Prostate gland (tissue), 2 donors: Measurements from ENCODE around the gene MPPED1. TPM values are rescaled to one million over a fixed set of nuclear protein-coding genes. Genes with fewer than 3 reads are reported as not detected.

Source experiments
- DNase-seq: peaks from one replicate; pipeline ENCODE4 v3.0.0-alpha.2; 2019; ENCODE audit warnings: low spot score
- H3K27ac ChIP-seq, 2 donors: fragments of 200-600 bp; sonication (generic); 2 replicates each; pipeline ENCODE4 v1.5.1; 2017 to 2019
- H3K27me3 ChIP-seq: fragments of 200-600 bp; sonication (generic); replicated peaks from 2 replicates; pipeline ENCODE4 v1.5.1; 2019; ENCODE audit not compliant: insufficient read depth
- H3K36me3 ChIP-seq, 2 donors: fragments of 200-600 bp; sonication (generic); 1 replicate in 1 of 2; 2 replicates in 1 of 2; pipeline versions ENCODE4 v1.5.1 to v1.8.1; 2017 to 2019
- H3K4me1 ChIP-seq: fragments of 200-600 bp; sonication (generic); replicated peaks from 2 replicates; pipeline ENCODE4 v1.5.1; 2019
- H3K4me3 ChIP-seq, 2 donors: fragments of 200-600 bp; sonication (generic); 2 replicates each; pipeline ENCODE4 v1.5.1; 2017 to 2019
- H3K9me3 ChIP-seq: fragments of 200-600 bp; sonication (generic); 2 replicates; pipeline ENCODE4 v1.5.1; 2017
- CTCF ChIP-seq, 4 experiments: fragments of 200-600 bp in 2 of 4; fragments of 450-650 bp in 2 of 4; sonication (generic) in 2 of 4; IDR thresholded peaks; 1 replicate in 3 of 4; 2 replicates in 1 of 4; pipeline ENCODE4 v1.5.1; 2016 to 2019; ENCODE audit warnings: antibody characterized with exemption in 4 of 4, mild to moderate bottlenecking in 2 of 4, moderate library complexity in 2 of 4
- POLR2A ChIP-seq: fragments of 450-650 bp; IDR thresholded peaks from one replicate; pipeline ENCODE4 v1.6.1; 2016; ENCODE audit warnings: antibody characterized with exemption, mild to moderate bottlenecking
- POLR2AphosphoS5 ChIP-seq: sonication (generic); formaldehyde crosslinking; IDR thresholded peaks from one replicate; pipeline ENCODE4 v1.6.1; 2017; ENCODE audit warnings: antibody characterized with exemption
- WGBS: methylation state at CpG from one replicate; pipeline ENCODE4 v1.1.5; 2018; 5-methylcytosine and 5-hydroxymethylcytosine counted together
- intact Hi-C: fragments of 100-400 bp; cut with DNase I; formaldehyde crosslinking; loops from one replicate; pipeline ENCODE4 v1.14.2; 2022
- total RNA-seq, 2 donors: library from RNA; depleted of rRNA; stranded (reverse); fragments of >200 nt; gene quantifications; one replicate each; pipeline ENCODE4 v1.1.0, GENCODE V29; 2016

MPPED1 gene
- total RNA-seq, 2 donors from 2014 or later = 0.77 to 6.4 TPM

GRCh38 chr22:43370036-43370435, 41.8 kb upstream of the MPPED1 start:
- Histone ChIP-seq H3K36me3 (no peaks in the 10 kb centered on the region), H3K27ac (no peak overlapping the region), H3K27me3 (no peaks in the 10 kb centered on the region), H3K9me3 (no peaks in the 10 kb centered on the region), H3K4me1 (no peaks in the 10 kb centered on the region), H3K4me3 (no peak overlapping the region)
- TF ChIP-seq CTCF (IDR thresholded peaks at IDR 0.05) = no peak
- TF ChIP-seq POLR2A = no peak
- no peak for TF ChIP-seq POLR2AphosphoS5
- 20% methylated on average over 9 of the region's 9 CpGs for WGBS
- no peak for DNase-seq
- intact Hi-C loops = no loop called here

GRCh38 chr22:43375951-43376455, 35.8 kb upstream of the MPPED1 start:
- 83% methylated on average over 4 of the region's 4 CpGs for WGBS
- Histone ChIP-seq H3K9me3 (no peaks in the 10 kb centered on the region), H3K4me1 (no peaks in the 10 kb centered on the region), H3K36me3 (no peaks in the 10 kb centered on the region), H3K4me3 (no peak overlapping the region), H3K27ac (no peak overlapping the region), H3K27me3 (no peaks in the 10 kb centered on the region)
- TF ChIP-seq POLR2A = no peak
- TF ChIP-seq CTCF (IDR thresholded peaks at IDR 0.05) = no peak
- no peak for TF ChIP-seq POLR2AphosphoS5
- intact Hi-C loops = no loop called here
- no peak for DNase-seq

GRCh38 chr22:43376765-43377547, 34.9 kb upstream of the MPPED1 start:
- WGBS = 35% methylated on average over 15 of the region's 15 CpGs
- TF ChIP-seq POLR2AphosphoS5 (no peak), POLR2A (no peak), CTCF (IDR thresholded peaks at IDR 0.05) (no peak)
- intact Hi-C loops = no loop called here
- Histone ChIP-seq H3K36me3 (no peaks in the 10 kb centered on the region), H3K4me3 (no peak overlapping the region), H3K27me3 (no peaks in the 10 kb centered on the region), H3K27ac (no peak overlapping the region), H3K4me1 (no peaks in the 10 kb centered on the region), H3K9me3 (no peaks in the 10 kb centered on the region)
- DNase-seq = no peak

- Histone ChIP-seq H3K27ac (no peak overlapping the region), H3K36me3 (no peaks in the 10 kb centered on the region), H3K27me3 (no peaks in the 10 kb centered on the region), H3K9me3 (no peaks in the 10 kb centered on the region), H3K4me1 (no peaks in the 10 kb centered on the region), H3K4me3 (no peak overlapping the region)
- no peak for DNase-seq
- 26% methylated on average over 10 of the region's 10 CpGs for WGBS
- intact Hi-C loops = no loop called here
- TF ChIP-seq CTCF (IDR thresholded peaks at IDR 0.05) (no peak), POLR2AphosphoS5 (no peak), POLR2A (no peak)
These were observed 34.3 kb upstream of the MPPED1 start for GRCh38 chr22:43377548-43377895.
